Measurements from ENCODE around the gene C13orf42. TPM values are rescaled to one million over a fixed set of nuclear protein-coding genes. Genes with fewer than 3 reads are reported as not detected.

C13orf42 gene
- total and polyA plus RNA-seq, 4 donors, result 0.04 to 0.23 TPM; not detected in 2

- 59 to 79% methylated on average over 5 of the region's 5 CpGs for WGBS, 2 donors
- Histone ChIP-seq H3K36me3 (ENCODE audit: control insufficient read depth in 4 of 4, insufficient read depth in 4 of 4, low read length in 4 of 4) (no peaks in the 10 kb centered on the region), H3K27ac (ENCODE audit: low read depth in 1 of 2, low read length in 1 of 2) (no peak overlapping the region), H3K27me3 (ENCODE audit: control insufficient read depth in 3 of 3, insufficient read depth in 3 of 3, low read length in 2 of 3) (no peaks in the 10 kb centered on the region), H3K9me3 (ENCODE audit: control insufficient read depth in 4 of 4, insufficient read depth in 3 of 4, low read length in 3 of 4) (no peaks in the 10 kb centered on the region), H3K4me1 (ENCODE audit: control insufficient read depth in 5 of 5, insufficient read depth in 5 of 5, low read length in 5 of 5) (no peaks in the 10 kb centered on the region), H3K9ac (ENCODE audit: insufficient read depth in 1 of 2, low read length in 2 of 2) (no peak overlapping the region), H3K4me3 (no peak overlapping the region)
- DNase-seq, result no peak
- ATAC-seq (ENCODE audit: insufficient read depth, low FRiP score), result no peak
- TF ChIP-seq CTCF (IDR thresholded peaks at IDR 0.05; ENCODE audit: control extremely low read depth, extremely low read depth), result no peak
Measured at GRCh38 chr13:51033421-51034185, 77.5 kb downstream of the C13orf42 start.

- no peaks in the 10 kb centered on the region for H3K27me3 ChIP-seq (ENCODE audit: control insufficient read depth in 3 of 3, insufficient read depth in 3 of 3, low read length in 2 of 3)
- H3K27ac ChIP-seq (ENCODE audit: low read depth in 1 of 2, low read length in 1 of 2), result no peak overlapping the region
- no peak overlapping the region for H3K9ac ChIP-seq (ENCODE audit: insufficient read depth in 1 of 2, low read length in 2 of 2)
- H3K9me3 ChIP-seq (ENCODE audit: control insufficient read depth in 4 of 4, insufficient read depth in 3 of 4, low read length in 3 of 4), result no peaks in the 10 kb centered on the region
- no peak for TF ChIP-seq CTCF (IDR thresholded peaks at IDR 0.05; ENCODE audit: control extremely low read depth, extremely low read depth)
- ATAC-seq (ENCODE audit: insufficient read depth, low FRiP score) (no peak), DNase-seq (no peak)
- WGBS, 2 donors, result 94 to 97% methylated on average over 3 of the region's 3 CpGs
- H3K4me1 ChIP-seq (ENCODE audit: control insufficient read depth in 5 of 5, insufficient read depth in 5 of 5, low read length in 5 of 5), result no peaks in the 10 kb centered on the region
- H3K36me3 ChIP-seq (ENCODE audit: control insufficient read depth in 4 of 4, insufficient read depth in 4 of 4, low read length in 4 of 4), result no peaks in the 10 kb centered on the region
- no peak overlapping the region for H3K4me3 ChIP-seq
Measured at GRCh38 chr13:51032831-51033230, 78.2 kb downstream of the C13orf42 start.

Other genes starting within 250 kb of the C13orf42 start
- 100 to 1,000 TPM in 1 of 2 donors, 10 to 100 TPM in 1; 38.1 to 115 TPM for gene RNASEH2B, start 201.5 kb downstream of the C13orf42 start, total RNA-seq
- 10 to 100 TPM; 29.6 to 77.6 TPM for gene RNASEH2B, start 201.5 kb downstream of the C13orf42 start, polyA plus RNA-seq
- 1 to 10 TPM; 2.0 to 2.9 TPM for gene FAM124A, start 111.1 kb upstream of the C13orf42 start, total RNA-seq
- gene FAM124A, start 111.1 kb upstream of the C13orf42 start, polyA plus RNA-seq, result 1 to 10 TPM in 1 of 2 donors, under 1 TPM in 1; 0.87 to 1.3 TPM
- gene SERPINE3, start 228.4 kb upstream of the C13orf42 start, total RNA-seq, result not detected
- gene SERPINE3, start 228.4 kb upstream of the C13orf42 start, polyA plus RNA-seq, result not detected